T-helper 1 cell treated with Interleukin-12 subunit alpha and Interleukin-12 subunit beta and Interleukin-4 antibody, amounts not matched to agents 30 ng/mL and 1 ng/mL, for 36 hours (primary cell): ENCODE results near the gene ANK3. TPM values are rescaled to one million over a fixed set of nuclear protein-coding genes. Genes with fewer than 3 reads are reported as not detected.

Source experiments
- intact Hi-C: fragments of 100-400 bp; cut with micrococcal nuclease; formaldehyde crosslinking; loops from one replicate; pipeline ENCODE4 v1.15.1; 2024
- total RNA-seq: library from RNA; stranded (reverse); gene quantifications from 2 replicates; pipeline ENCODE4 v1.2.3, GENCODE V29; 2022

Gene ANK3
- 85.3 and 85.8 TPM in 2 replicates for total RNA-seq

- intact Hi-C loops, result no loop called here
Measured at GRCh38 chr10:60389413-60390025, at the start of gene ANK3. TSS of gene ANK3 (minus strand) at chr10:60389875. CDS start at chr10:60389538, 337 bp downstream.

DNA sequence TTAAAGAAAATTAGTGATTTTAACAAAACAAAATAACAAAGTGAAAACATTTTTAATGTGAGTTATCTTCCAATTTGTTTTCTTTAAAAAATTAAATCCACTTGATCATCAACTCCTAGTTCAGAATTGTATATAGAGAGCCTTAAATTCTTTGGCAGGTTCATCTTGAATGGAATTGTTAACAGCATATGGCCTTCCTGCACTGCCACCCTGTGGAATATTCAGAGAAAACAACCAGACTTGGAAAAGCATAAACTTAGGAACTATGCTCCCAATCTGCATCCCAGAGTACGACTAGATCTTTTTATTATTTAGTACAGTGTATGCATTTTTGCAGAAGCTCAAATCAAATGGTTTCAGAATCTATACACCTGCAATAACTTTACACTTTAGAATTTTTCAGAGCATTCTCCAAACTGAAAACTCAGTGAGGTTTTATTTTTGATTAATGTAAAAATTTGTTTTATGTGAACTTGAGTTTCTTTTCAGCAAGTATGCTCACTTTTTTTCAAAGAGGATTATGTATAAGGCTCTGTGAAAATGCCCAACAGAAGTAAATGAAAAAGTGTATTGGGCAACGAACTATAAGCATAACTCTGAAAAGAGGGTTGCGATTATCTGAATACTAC, 44.9 kb upstream of the ANK3 start:
- intact Hi-C loops, result loop anchor here (1.0 to 5.0 kb wide), 6 partner anchors 196 to 808 kb away; no protein-coding TSS in a partner anchor

GRCh38 chr10:60433684-60434083, 44.0 kb upstream of the ANK3 start:
- intact Hi-C loops, result loop anchor here (1.0 to 5.0 kb wide), 6 partner anchors 195 to 807 kb away; no protein-coding TSS in a partner anchor

DNA sequence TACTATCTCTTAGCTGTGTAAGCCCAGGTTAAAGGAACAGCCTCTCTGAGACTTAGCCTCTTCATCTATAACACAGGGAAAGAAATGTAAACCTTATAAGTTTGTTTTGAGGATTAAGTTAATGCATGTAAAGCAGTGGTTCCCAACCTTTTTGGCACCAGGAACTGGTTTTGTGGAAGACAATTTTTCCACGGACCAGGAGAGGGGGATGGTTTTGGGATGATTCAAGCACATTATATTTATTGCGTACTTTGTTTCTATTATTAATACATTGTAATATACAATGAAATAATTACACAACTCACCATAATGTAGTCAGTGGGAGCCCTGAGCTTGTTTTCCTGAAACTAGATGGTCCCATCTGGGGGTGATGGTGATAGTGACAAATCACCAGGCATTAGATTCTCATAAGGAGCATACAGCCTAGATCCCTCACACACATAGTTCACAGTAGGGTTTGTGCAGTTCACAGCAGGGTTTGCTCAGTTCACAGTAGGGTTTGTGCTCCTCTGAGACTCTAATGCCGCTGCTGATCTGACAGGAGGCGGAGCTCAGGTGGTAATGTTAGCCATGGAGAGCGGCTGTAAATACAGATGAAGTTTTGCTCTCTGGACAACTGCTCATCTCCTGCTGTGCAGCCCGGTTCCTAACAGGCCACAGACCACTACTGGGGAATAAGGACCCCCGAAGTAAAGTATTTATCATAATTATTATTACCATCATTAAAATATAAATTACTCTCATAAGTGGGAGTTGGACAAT, 41.3 kb upstream of the ANK3 start:
- intact Hi-C loops, result loop anchor here (5.0 kb wide), 1 partner anchor 624 kb away; no protein-coding TSS in a partner anchor

DNA sequence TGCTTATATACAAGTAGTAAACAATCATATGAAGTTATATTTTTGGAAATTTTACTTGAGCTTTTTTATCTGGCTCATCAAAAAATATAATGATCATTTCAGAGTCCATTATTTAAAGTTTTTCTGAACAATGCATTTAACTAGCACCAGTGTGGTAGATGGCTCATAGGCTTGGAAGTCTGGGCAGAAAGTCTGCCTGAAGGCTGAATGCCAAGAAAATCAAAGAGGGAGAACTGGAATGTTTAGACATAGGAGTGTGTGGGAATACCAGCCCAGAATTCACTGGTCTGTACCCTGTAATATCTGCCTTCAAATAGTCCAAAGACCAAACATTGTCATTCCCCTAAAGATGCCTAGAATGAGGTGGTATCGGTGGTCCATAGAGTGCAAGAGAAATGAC, 40.3 kb upstream of the ANK3 start:
- intact Hi-C loops, result loop anchor here (5.0 kb wide), 1 partner anchor 623 kb away; no protein-coding TSS in a partner anchor

DNA sequence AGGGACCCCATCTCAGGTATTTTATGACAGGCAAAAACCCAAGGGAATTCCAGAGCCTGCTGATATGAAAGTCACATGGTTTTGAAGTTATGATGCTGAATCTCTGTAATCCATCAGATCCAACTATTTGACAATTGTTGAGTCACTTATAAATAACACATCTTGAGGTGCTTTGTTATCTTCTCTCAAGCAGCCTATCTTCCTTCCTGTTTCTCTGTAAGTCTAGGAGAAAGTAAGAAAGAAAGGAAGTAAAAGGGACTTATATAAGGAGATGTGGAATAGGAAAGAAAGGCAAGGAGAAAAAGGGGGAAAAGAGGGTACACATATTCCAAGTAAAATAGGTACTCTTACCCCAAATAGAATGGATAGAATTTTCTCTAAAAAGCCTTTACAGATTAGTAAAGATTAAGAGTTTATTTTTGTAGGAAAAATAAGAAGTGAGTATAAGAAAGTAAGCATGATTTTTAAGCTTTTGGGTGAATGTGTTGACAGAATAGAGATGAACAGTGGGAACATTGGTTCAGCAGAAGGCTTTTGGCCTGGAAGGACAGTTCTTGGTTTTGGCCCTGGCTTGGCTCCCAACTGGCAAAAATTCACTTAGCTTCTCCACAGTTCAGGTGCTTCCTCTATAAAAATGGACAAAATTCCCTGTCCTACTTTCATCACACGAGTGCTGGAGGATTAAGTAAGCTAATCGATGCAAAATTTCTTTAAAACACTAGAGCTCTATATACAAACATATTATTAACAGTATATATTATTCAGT, 39.6 kb upstream of the ANK3 start:
- intact Hi-C loops, result no loop called here

- intact Hi-C loops, result no loop called here
Measured at GRCh38 chr10:60428387-60428737, 38.7 kb upstream of the ANK3 start.

DNA sequence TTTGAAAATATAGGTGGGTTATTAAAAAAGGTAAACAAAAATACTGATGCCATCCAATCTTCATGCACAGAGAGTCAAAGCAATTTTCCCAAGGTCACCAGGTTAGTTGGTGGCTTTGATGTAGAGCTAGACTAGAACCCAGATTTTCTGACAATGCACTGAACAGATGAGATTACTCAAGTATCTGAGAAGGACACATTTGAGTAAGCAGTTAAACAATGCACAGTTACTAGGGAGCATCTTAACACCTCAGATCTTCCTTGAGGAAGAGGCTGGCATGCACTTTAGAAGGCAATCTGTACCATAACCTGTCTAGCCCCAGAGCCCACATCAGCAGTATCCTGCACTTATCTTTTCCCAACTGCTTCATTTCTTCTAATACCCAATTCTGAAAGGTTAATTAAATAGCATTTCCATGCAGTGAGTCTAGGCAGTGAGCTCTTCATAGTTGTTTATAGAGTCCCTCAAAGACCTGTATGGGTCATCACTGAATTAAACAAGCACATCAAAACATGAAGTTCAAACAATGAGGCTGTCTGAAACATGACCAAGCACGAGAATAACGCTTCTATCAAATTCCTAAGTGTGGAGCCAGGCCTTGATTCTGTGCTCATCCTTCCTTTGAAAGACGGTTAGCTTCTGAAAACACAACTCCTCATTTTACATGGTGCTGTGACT, 38.2 kb upstream of the ANK3 start:
- intact Hi-C loops, result no loop called here

DNA sequence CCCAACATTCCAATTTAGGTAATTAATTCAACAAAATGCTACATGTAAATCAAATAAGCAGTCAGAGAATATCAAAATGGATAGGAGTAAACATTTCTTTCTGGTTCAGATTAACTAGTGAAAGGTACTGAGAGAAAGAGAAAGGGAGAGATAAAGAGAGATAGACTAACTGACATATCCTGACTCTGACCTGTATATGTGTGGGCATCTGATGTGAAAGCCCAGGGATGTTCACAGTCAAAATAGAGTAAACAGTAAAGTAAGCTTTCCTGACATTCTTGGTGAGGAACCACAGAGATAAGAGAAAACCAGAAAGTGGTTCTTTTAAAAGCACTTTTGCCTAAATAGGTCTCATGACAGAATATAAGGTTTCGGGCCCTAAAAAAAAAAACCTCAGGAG, 37.5 kb upstream of the ANK3 start:
- intact Hi-C loops, result no loop called here

GRCh38 chr10:60426425-60426824, 36.8 kb upstream of the ANK3 start:
- intact Hi-C loops, result no loop called here

- intact Hi-C loops, result no loop called here
Measured at GRCh38 chr10:60425392-60426110, 35.9 kb upstream of the ANK3 start.

GRCh38 chr10:60424971-60425370, 35.3 kb upstream of the ANK3 start:
- intact Hi-C loops, result no loop called here

DNA sequence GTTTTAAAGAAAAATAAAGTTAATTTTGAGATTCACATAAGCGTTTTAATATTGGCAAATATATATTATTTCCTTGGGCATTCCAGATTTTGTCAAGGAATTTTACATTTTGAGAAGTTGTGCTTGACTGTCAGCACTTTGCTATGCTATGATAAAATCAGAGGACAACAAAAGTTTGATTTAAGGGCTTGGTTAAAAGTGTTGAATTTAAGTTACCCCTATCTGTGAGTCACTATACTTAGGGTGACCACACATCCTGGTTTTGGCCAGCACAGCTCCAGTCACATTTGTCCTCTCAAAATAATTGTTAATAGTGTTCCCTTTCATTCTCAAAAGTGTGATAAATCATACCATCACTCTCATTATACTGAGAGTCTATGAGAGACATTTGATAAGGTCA, 34.2 kb upstream of the ANK3 start:
- intact Hi-C loops, result no loop called here

DNA sequence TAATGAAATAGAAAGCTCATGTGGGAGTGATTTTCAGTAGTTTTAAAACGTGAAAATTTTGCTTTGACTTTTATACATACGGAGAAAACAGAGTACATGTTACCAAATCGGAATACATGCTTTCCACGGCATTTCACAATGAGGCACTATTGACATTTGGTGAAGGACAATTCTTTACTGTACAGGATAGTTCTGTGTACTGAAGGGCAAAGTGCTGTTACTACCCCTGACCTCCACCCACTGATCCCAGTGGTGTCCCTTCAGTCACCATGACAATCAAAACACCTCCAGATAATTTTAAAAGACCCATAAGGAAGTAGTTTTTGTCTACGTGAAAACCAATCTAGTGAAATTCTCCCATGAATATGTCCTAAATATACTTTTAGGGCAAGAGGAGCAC, 33.1 kb upstream of the ANK3 start:
- intact Hi-C loops, result no loop called here

- intact Hi-C loops, result no loop called here
Measured at GRCh38 chr10:60420991-60421894, 31.6 kb upstream of the ANK3 start.

DNA sequence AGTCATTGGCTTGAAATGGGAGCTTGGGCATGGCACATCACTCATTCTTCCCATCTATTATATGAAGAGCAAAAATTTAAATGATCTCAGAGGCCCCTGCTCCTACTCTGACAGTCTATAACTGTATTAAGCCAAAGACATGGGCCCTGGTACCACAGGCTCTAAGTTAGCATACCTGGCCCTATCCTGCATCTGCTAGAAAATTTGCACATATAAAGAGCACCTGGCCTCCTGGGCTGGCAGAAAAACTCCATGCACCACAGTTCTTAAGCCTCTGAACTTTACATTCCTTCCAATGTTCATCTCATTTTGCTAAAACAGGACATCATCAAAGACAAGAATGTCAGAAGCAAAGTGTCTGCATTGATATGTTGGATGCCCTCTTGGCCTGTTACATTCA, 29.6 kb upstream of the ANK3 start:
- intact Hi-C loops, result no loop called here

DNA sequence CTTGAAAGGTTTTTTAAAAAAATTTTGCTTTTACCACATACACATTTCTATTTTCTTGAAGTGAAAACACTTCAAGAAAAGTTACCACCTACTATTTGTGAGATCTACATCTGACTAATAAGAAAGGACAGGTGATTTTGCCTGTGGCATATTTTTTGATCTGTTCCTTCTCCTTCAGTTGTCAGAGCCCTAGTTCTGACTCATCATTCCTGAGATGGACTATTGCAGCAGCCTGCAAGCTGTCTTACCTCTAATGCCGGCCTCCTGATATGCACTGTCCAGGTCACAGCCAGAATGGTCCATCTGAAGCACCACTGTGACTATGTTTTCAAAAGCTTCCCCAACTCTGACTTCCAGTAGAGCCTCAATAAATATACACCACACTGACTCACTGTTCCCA, 28.2 kb upstream of the ANK3 start:
- intact Hi-C loops, result no loop called here

- intact Hi-C loops, result no loop called here
Measured at GRCh38 chr10:60417024-60417423, 27.3 kb upstream of the ANK3 start.

GRCh38 chr10:60414877-60415585, 25.4 kb upstream of the ANK3 start:
- intact Hi-C loops, result no loop called here
